Germinal center (tissue), 1 donor: Measurements from ENCODE around the gene AGAP3.
A peak's percentile ranks its signal among the peaks of the same experiment; 100 is the strongest.

Source experiments
- DNase-seq: peaks from one replicate; pipeline ENCODE4 v3.0.0; 2012; ENCODE audit warnings: mixed read lengths, low spot score

Gene AGAP3

DNA sequence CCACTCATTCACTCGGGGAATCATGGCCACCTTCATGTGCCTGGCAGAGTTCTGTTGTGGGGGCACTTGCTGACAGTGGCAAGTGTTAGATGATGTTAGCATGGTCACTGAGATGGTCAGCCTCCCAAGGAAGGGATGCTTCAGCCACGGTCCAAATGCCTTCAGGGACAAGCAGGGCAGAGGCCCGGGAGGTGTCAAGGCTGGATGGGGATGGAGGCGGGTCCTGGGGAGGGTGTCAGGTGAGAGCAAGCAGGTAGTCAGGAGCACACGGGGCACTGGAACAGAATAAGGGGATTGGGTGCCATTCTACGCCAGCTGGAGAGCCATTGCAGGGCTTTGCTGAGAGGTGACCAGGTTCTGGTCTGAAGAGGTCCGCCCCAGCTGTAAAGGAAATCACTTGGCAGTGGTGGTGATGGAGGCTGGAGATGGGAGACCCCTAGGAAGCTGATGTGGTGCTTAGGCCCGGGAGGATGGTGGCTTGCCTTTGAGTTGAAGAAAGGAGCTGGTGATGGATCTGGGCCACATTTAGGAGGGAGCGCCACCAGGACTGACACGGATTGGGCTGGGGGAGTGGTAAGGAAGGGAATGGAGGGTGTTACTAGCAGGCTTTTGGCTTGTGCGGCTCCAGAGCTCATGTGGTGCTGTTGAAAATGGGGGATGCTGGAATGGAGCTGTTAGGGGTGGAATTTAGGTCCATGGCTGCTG is 24.1 kb downstream of the AGAP3 start:
- no peak for DNase-seq

DNA sequence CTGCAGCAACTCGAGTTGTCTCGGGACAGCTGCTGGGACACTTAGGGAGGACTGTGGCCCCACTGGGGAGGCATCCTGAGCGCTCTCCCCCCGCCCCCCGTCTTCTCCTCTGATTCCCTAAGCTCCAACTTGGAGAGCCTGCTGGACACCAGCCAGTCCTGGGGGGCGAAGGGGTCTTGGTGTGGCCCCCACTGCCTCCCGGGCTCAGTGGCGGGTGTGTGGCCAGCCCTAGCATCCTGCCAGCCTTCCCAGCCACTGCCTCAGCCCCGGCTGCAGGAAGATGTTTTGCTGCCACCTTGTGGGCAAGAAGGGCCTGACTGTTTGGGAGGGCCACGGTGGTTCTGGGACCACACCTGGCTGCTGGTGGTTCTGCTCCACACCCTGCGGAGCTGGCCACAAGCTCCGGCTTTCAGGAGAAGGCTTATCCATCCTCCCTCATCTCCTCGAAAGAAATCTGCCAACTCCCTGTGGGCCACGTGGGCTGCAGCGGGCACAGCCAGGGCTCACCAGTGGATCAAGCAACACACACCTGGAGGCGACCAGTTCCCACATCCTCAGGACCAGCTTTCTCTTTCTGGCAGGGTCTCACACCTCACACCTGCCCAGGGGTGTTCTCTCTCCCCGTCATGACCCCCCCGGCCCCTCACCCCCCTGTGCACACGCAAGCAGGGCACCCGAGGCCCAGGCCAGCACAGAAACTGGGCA is 24.8 kb downstream of the AGAP3 start:
- DNase-seq, result peak; percentile 85

DNA sequence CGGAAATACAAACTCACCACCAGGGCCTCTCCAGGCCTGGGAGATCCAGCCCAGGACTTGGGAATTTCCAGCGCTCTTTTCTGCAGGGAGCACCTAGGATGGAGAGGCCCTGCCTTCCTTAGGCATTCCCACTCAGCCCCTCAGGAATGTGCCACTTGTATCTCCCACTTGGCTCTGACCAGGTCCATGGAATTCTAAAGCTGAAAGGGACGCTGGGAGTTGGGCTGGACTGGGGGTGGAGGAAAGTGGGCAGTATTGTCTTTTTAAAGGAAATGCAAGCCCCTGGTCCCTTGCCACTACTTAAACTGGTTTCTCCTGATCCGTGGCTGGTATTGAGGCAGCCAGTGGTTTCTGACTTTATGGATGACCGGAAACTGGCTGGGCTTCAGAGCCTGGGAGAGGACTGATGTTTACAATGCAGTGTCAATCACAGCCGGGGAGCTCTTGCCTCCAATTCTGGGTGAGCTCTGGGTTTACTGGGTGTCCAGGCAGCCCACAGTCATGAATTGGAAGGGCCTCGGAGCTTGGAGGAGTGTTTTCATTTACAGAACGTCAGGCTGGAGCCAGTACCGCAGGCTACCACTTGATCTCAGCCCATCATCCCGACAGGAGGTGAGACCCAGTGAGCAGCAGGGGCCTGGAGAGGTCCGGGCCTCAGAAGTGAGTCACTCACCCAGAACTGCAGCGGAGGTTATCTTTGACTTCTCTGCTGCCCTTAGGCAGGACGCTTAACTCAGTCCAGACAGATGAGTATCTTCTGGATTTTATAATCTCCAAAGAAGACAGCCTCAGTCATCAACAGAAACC is 27.3 kb downstream of the AGAP3 start:
- no peak for DNase-seq

DNA sequence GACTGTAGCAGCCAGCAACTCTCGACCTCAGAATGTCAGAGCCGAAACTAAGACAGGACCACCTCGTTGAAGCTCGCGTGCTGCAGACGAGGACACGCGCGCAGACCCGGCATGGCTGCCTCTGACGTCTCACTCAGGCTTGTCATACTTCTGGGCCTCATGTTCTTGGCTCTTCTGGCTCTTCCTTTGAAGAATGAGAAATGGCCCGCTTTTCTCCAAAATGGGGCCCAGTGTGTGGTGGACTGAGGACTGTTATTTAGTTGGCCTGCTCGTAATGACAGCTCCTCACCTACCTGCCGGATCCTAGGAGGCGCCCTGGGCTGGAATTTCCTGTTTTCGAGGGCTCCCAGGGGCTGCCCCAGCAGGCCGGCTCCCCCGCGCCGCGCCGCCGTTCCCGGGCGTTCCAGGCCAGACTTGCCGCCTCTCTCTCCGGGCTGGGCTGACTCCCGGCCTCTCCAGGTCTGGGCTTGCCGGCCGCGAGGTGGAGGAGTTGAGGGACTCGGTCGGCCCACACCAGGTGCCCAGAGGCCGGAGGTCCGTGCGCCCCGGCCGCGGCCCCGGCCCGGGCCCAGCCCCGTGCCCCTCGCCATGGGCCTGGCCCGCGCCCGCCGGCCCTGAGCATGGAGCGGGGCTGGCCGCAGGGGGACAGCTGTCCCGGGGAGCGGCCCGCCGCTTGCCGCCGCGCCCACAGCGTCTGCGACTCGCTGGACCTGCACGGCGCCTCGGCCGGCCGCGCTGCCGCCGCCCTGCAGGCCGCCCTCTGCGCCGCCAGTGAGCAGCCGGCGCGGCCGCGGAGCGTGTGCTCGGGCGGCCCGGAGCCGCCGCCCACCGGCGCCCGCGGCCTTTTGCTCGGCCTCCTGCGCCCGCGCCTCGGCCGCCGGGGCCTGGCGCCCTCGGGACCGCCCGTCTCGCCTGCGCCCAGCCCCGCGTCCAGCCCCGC is 28.1 kb downstream of the AGAP3 start:
- no peak for DNase-seq

DNA sequence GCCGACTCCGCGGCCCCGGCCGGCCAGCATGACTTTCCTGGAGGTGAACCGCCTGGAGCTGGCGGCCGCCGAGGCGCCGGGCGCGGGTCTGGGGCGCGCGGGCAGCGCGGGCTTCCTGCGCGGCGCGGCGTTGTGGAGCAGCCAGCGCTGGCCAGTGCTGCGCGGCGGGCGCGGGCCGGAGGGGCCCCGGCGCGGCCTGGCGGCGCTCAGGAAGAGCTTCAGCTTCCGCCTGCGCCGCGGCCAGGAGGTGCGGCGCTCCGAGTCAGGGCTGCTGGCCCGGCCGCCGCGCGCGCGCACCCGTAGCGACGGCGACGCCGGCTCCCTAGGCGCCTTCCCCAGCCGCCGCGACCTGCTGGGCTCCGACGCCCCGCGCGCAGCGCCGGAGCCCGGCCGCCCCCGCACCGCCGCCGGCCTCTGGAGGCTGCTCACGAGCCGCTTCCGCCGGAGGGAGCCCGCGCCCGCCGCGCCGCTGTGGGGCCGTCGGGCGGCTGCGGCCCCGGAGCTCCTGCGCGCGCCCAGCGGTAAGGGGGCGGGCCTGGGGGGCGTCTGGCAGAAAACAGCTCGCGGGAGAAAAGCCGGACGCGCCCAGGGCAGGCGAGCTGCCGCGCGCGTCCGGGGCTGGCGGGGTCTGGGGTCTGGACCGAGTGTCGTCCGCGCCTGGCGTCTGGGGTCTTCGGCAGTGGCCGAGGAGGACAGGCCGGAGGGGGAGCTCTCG is 29.0 kb downstream of the AGAP3 start:
- peak; percentile 45 for DNase-seq

DNA sequence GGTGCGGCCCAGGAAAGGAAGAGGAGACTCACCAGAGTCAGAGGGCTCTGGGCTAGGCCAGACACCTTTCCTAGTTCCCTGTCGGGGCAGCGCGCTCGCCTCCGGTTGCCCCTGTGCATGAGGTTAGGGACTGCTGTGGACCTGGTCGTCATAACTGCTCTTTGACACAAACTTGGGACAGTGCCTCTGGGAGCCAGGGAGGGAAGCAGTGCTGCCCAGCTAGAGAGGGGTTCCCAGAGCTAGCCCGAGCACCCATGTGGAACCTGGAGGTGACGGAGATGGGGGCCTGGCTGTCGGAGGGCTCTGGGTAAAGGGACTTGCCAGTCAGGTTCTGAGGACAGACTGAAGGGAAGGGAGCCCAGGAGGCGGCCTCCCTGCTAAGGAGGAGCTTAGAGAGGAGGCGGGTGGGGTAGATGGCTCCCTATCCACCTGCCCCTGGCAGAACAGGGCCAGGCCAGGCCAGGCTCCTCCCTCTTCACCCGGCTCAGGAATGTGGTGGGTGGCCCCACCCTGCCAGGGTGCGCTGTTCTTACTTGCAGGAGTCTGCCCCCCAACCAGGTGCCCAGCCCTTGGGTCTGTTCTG is 29.7 kb downstream of the AGAP3 start:
- DNase-seq, result no peak

DNA sequence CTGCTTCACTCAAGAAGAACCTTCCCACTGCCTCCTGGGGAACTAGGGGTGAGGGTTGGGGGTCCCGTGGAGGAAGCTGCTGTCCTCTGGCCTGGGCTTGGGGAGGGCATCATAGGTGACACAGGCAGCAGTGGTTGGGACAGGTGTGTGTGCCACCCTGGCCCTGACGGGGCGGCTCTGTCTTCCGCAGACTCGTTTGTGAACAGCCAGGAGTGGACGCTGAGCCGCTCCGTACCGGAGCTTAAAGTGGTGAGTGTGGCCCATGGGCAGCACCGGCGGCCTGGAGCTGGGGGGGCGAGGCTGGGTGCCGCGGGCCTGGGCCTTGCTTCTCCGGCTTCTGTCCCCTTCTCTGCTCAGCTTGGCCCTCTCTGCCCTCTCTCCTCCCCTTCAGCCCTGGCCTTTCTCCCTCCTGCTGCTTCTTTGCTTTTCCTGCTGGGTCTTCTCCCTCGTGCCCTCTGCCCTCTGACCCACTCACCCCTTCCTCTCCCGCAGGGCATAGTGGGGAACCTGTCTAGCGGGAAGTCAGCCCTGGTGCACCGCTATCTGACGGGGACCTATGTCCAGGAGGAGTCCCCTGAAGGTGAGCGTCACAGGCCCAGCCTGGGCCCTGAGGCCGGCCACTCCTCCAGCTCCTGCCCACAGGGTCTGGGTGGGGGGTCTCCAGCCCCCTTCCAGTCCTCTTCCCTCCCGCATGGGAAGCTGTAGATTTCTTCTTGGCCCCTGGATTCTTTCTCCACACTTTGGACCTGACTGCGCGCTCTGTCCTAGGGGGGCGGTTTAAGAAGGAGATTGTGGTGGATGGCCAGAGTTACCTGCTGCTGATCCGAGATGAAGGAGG is 30.5 kb downstream of the AGAP3 start:
- DNase-seq, result no peak

DNA sequence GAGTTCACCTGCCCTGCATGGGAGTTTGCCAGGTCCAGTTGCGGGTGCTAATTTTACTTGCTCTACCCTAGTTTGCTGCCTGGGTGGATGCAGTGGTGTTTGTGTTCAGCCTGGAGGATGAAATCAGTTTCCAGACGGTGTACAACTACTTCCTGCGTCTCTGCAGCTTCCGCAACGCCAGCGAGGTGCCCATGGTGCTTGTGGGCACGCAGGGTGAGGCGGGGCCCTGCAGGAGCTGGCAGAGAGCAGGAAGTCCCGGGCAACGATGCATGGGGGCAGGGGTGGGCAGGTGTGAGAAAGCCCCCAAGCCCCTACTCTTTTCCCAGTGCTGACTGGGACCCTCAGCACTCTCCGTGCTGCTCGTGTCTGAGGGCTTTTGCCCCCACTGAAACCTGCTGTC is 31.3 kb downstream of the AGAP3 start:
- DNase-seq, result no peak

DNA sequence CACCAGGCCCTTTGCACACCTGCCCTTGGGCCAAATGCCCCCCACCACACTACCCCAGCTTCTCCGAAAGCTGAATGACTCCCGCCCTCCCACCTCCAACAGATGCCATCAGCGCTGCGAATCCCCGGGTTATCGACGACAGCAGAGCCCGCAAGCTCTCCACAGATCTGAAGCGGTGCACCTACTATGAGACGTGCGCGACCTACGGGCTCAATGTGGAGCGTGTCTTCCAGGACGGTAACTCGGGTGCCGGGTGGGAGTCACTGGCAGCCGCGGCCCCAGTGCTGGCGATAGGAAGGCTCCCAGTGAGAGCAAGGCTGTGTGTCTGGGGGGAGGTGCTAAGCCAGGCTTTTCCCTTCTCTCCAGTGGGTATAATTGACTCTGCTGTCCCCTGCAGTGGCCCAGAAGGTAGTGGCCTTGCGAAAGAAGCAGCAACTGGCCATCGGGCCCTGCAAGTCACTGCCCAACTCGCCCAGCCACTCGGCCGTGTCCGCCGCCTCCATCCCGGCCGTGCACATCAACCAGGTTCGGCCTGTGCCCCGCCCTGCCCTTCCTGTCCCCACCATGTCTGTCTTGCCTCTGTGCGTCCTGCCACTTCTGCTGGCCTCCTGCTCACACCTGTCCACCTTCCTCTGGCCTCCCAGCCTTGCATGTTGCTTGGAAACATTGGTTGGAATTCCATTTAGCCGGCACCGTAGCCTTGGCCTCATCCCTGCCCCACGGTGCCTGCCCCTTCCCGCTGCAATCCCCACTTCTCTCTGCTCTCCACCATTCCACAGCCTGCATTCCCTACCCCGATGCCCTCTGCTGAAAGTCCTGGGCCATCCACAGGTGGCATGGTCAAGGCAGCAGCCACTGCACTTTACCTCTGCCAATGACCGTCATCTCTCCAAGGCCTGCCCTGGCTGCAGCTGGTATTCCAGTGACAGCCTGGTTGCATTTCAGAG is 32.1 kb downstream of the AGAP3 start:
- DNase-seq, result no peak

DNA sequence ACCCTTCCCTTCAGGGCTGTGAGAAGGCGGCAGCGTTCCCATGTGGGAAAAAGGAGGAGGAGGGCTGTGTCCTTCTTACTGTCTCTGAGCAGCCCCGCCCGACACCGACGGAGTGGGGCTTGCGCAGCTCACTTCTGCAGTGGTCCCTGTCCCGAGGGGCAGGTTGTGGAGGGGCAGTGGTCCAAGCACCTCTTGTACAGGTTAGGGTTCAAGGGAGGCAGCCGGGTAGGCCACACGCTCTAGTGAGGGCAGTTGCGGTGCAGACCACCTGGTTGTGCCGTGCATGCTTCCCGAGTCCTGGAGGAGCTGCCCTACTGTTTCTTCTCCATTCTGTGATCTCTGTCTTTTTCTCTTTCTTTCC is 32.8 kb downstream of the AGAP3 start:
- no peak for DNase-seq

DNA sequence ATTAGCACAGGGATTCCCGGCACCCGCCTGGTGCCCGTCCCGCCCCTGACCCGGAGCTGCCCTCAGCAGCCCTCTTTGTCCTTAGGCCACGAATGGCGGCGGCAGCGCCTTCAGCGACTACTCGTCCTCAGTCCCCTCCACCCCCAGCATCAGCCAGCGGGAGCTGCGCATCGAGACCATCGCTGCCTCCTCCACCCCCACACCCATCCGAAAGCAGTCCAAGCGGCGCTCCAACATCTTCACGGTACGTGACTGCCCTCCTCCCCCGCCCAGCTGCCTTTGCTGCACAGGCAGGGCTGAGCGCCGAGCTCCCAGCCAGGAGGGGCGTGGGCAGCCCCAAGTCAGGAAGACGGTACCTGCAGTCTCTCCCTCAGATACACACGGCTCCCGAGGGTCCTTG is 33.6 kb downstream of the AGAP3 start:
- DNase-seq, result no peak

DNA sequence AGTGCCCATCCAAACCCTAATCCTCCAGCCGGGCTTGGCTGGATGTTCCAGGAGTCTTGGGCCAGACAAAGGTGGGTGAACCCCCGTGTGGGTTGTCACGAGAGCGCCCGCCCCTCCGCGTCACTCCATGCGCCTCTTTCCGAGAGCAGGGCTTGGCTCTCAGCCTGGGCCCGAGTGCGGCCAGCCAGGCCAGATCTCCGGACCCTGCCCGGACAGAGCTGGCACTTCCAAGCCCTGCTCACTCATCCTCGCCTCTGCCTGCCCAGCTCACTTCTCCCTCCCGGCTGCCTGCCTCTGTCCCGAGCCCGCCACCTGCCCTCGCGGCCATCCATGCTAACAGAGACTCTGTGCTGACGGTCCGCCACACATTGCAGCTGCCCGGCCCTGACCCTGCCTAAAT is 34.6 kb downstream of the AGAP3 start:
- no peak for DNase-seq

DNA sequence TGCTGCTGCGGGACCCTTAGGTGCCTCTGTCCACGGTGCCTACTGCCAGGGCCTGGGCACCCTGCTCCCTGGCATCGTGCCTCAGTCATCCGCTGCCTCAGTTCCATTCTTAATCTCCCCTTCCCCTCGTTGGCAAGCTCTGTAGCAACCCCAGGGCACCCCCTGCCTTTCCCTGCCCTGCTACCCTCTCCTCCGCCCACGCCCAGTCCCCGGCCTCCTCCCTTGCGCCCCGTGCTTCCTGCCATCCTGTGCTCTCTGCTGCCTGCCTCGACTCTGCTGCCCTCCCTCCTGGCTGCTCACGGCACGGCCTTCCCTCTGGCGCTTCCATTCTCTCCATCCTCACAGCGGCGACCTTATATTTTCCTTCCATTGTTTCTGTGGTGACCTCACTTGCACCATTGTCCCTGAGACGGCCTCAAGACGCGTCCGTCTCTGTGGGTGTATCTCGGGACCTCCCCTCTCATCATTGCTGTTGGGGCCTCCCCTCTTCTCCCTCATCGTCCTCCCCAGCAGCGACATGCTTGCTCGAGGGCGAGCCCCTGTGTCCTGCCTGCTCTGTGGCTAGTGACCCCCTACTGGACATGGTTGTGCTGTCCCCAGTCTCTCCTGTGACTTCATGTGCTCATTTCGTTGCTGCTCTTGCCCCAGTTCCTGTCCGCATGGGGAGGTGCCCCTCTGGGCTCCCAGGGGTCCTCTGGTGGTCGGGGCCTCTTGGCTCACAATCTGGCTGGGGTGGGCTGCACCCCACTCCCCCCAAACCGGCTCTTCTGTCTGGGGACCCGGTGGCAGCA is 35.3 kb downstream of the AGAP3 start:
- DNase-seq, result no peak

DNA sequence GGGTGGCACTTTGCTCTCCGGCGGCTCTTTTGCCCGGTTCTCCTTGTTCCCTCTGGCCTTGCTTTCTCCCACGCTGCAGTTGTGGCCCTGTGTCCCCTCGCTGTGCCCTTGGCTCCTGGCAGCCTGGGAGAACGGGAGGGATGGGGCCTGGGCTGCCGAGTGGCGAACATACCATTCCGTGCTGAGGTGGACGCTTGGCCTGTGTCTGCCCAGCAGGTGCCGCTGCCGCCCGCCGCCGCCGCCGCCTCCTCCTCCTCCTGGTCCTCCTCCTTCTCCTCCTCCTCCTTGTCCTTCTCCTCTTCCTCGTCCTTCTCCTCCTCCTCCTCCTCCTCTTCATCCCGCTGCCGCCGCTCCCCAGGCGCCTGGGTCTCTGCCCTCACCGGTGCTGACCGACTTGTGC is 36.0 kb downstream of the AGAP3 start:
- no peak for DNase-seq

DNA sequence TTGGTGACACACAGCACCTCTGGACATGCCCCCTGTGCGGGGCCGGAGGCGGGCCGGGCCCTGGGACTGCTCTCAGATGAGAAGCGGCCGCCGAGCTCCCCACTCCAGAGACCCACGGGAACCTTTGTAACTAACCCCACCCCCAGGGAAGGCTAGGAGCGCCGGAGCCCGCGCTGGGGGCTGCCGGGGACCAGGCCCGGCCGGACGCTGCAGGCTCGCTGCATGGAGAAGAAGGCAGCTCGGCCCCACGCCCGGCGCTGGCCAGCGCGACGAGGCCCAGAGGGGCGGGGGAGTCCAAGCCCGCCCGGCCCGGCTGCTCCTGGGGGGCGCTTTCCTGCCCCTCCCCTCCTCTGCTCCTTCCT is 36.5 kb downstream of the AGAP3 start:
- no peak for DNase-seq

DNA sequence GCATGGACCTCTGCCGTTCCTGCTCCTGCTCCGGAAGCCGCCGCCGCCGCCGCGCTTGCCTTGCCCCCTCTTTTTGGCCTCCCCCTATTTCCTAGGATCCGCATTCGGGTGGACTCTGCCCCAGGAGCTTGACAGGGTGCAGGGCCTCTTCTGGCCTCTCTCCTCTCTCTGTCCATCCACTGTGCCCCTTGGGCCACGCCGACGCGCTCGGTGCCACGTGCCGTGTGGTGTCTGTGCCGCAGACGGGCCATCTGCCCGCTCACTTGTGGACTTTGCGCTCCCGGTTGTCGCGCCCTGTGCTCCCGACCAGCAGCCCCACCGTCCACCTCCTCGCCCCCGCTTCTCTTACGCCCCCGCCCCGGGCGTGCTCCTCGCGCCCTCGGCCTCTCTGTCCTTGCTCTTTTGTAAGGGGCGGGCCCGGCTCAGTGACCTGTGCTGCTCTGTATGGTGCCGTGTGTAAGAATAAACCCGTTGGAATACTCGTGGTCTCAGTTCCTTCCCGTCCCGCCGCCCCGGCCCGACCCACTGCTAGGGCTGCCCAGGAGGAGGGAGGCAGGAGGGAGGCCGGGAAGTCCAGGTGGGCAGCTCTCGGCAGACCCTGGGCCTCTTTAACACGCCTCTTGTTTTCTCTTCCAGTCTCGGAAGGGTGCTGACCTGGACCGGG is 37.0 kb downstream of the AGAP3 start:
- DNase-seq, result no peak

DNA sequence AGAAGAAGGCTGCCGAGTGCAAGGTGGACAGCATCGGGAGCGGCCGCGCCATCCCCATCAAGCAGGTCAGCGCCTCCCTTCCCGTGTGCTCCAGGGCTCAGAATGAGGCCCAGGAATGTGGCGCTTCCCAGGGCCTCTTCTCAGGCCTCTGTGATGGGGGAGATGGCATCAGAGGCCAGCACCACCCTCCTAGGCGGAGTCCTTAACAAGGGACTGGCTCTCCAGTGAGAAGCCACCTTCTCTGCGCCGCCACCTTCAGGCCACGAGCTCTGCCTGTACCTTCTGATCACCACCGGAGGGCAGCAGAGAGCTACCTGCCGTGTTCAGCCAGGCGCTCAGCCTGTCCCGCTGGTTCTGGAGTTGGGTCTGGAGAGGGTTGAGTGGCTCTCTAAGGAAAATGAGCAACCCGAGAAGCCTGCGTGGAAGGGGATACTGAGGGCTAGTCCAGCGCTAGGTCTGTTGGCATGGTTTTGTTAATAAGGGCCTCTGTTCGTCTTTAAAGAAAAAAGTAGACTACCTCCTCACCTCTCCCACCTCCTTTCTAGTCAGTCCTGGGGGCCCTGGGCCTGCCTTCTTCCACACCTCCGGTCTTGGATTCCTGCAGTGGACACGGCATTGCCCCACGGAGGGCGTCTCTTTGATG is 37.7 kb downstream of the AGAP3 start:
- DNase-seq, result peak; percentile 90
